ENCODE data around the gene SFXN5. TPM values are rescaled to one million over a fixed set of nuclear protein-coding genes. Genes with fewer than 3 reads are reported as not detected.

SFXN5 gene
- total and polyA plus RNA-seq, 2 of the 8 experiments (the other 6 are each of a cell fraction or from before 2014, with no cell fraction given), result 29.3 to 33.1 TPM

- TF ChIP-seq CTCF (IDR thresholded peaks at IDR 0.05; ENCODE audit: control extremely low read depth in 1 of 3, insufficient read depth in 1 of 3, low read depth in 1 of 3, low read length in 3 of 3) (no peak), RNF2 (IDR thresholded peaks at IDR 0.05; ENCODE audit: borderline replicate concordance, low read depth, low read length, missing control alignments, poor library complexity, severe bottlenecking) (no peak), POLR2AphosphoS5 (IDR thresholded peaks at IDR 0.05; ENCODE audit: low read depth, low read length) (no peak), SP1 (IDR thresholded peaks at IDR 0.05; ENCODE audit: low read depth, low read length) (no peak), HDAC6 (IDR thresholded peaks at IDR 0.05; ENCODE audit: low read depth, low read length) (no peak), PHF8 (conservative IDR thresholded peaks at IDR 0.05; ENCODE audit: low read depth, low read length) (no peak), JUND (IDR thresholded peaks at IDR 0.05; ENCODE audit: low read length) (no peak)
- TF ChIP-seq, protein P1, sequence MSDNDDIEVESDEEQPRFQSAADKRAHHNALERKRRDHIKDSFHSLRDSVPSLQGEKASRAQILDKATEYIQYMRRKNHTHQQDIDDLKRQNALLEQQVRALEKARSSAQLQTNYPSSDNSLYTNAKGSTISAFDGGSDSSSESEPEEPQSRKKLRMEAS (IDR thresholded peaks at IDR 0.05), result no peak
Measured at GRCh38 chr2:73088211-73088610, 16.7 kb upstream of the SFXN5 start (continued).
